Cardiac muscle cell (in vitro differentiated cells and primary cell): Measurements from ENCODE around the gene CEP126. TPM values are rescaled to one million over a fixed set of nuclear protein-coding genes. Genes with fewer than 3 reads are reported as not detected.

ENCODE experiments used
- DNase-seq, 2 donors: peaks; one replicate each; pipeline versions ENCODE4 v3.0.0 to v3.0.0-alpha.2; 2010 to 2017; ENCODE audit warnings: low read depth in 1 of 2, low spot score in 1 of 2
- H3K27ac ChIP-seq: fragments of 200-600 bp; sonication (generic); 2 replicates; pipeline ENCODE4 v1.5.1; 2016
- H3K27me3 ChIP-seq: fragments of 200-600 bp; sonication (generic); 2 replicates; pipeline ENCODE4 v1.6.0; 2016; ENCODE audit warnings: control low read depth
- H3K36me3 ChIP-seq: fragments of 200-600 bp; sonication (generic); 2 replicates; pipeline ENCODE4 v1.5.1; 2016; ENCODE audit warnings: control low read depth
- H3K4me1 ChIP-seq: fragments of 200-600 bp; sonication (generic); 2 replicates; pipeline ENCODE4 v1.8.1; 2017; ENCODE audit warnings: low read depth, mild to moderate bottlenecking, mixed run types
- H3K4me3 ChIP-seq: fragments of 200-600 bp; sonication (generic); 2 replicates; pipeline ENCODE4 v1.5.1; 2016; ENCODE audit warnings: mild to moderate bottlenecking
- H3K9me3 ChIP-seq: fragments of 200-600 bp; sonication (generic); 2 replicates; pipeline ENCODE4 v1.5.1; 2017; ENCODE audit warnings: low read depth, mild to moderate bottlenecking, control low read depth
- CTCF ChIP-seq: IDR thresholded peaks from 2 replicates; pipeline ENCODE4 v1.5.1; 2012; ENCODE audit warnings: low read depth, mild to moderate bottlenecking, low read length
- polyA plus RNA-seq: library from polyadenylated mRNA; unstranded; fragments of >200 nt; fragmentation: Nextera tagmentation; extraction: Ambion mirVana; gene quantifications from 2 replicates; pipeline ENCODE4 v1.2.1, GENCODE V29; 2016
- total RNA-seq: library from RNA; depleted of rRNA; stranded (reverse); fragments of >200 nt; gene quantifications from 2 replicates; pipeline ENCODE4 v1.2.3, GENCODE V29; 2016

The CEP126 gene
- total RNA-seq (0.53 and 1.2 TPM in 2 replicates), polyA plus RNA-seq (1.5 and 1.9 TPM in 2 replicates)

DNA sequence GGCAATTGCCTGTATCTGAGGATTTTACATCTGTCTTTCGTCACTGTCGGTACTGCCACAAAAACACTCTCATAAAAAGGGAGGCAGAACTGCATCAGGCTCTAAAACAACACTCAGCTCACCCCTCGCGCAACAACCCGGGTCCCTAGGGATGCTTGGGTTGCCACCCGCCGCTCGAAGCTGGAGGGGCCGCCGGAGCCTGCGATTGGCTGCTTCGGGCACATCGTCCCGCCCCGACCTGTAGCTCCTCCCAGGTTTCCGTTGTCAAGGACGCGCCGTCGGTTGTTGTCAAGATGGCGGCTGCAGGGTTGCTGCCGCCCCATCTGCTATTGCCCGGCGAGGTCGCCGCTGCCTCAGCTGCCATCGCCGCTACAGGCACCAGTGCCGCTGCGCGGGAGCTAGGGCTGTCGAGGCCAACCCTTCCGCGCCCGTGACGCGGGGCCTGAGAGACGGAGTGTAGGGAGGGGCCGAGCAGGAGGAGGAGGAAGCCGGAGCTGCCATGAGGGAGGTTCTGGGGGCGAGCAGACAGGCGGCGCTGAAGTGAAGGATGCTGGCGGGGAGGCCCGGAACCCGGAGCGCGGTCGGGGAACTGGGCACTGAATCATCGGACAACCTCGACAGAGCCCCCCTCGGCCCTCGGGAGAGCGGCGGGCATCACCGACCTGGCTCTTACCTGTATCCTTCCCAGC is at the start of gene CEP126:
Gene CEP126 (plus strand): TSS at position 273 of the 689 bp plus-strand sequence. CDS start 275 bp downstream, at position 548.
- peak within 1 kb of the TSS; percentile 54 for H3K4me3 ChIP-seq
- H3K36me3 ChIP-seq, result no peaks in the 10 kb centered on the region
- peak; percentile 97 to 98 for DNase-seq
- H3K27me3 ChIP-seq, result no peaks in the 10 kb centered on the region
- peaks cover 3% of the 10 kb centered on the region for H3K4me1 ChIP-seq
- no peaks in the 10 kb centered on the region for H3K9me3 ChIP-seq
- H3K27ac ChIP-seq, result peak within 1 kb of the TSS; percentile 16
- TF ChIP-seq CTCF, result peak; percentile 52

DNA sequence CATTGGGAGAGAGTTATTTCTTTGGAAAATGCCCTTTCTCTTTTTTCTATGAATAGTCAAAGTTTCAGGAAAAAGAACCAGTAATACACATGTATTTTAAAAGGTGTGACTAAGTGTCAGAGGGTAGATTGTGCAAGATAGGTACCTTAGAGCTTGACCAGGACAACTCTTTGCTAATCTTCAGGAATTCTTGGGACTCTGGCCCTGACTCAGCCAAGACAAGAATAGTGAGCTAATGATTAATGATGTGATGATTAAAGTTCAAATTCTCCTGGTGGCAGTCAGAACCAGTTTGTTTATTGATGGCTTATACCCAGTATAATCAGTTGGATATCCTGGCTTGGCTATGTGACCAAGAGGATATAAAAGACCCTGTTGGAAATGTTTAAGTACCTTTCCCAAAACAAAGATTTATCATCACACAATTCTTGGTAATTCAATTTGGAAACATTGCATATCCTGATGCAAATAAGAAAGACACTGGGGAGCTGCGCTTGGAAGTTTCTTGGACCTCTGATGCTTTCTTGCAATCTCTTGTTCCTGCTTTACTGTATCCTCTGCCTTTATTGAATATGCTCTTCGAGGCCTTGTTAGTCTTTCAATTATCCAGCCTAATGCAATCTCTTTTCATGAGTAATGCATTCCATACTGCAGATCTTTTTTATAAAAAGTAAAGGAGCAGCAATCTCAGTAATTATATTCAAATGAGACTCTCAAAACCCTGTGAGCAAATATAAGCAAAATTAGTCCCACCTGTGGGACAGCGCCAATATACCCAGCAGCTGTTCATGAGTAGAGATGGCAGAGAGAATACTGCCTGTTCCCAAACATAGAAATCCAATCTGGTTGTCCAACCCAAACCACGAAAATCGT is 48.0 kb upstream of the CEP126 start:
- no peaks in the 10 kb centered on the region for H3K36me3 ChIP-seq
- H3K9me3 ChIP-seq, result no peaks in the 10 kb centered on the region
- no peaks in the 10 kb centered on the region for H3K27me3 ChIP-seq
- no peaks in the 10 kb centered on the region for H3K4me1 ChIP-seq
- no peak for TF ChIP-seq CTCF
- no peak overlapping the region for H3K27ac ChIP-seq
- no peak overlapping the region for H3K4me3 ChIP-seq
- no peak for DNase-seq

DNA sequence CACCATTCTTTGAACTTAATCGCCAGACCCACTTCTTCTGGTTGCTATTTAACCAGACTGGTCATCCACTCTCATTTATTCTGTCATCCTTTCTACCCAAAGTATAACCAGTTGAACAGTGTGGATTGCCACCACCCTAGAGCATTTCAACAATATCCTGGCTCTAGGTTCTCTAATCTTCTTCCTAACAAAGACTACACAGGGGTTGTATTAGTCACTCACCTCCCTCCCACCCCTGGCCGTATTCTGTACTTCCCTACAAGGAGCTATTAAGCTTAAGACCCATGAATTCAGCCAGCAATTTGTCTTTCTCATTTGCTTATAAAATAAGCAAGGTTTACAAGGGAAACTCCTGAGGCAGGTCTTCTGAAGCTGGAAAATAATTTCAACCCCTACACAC is 46.9 kb upstream of the CEP126 start:
- no peaks in the 10 kb centered on the region for H3K4me1 ChIP-seq
- H3K4me3 ChIP-seq, result no peak overlapping the region
- H3K36me3 ChIP-seq, result no peaks in the 10 kb centered on the region
- H3K27me3 ChIP-seq, result no peaks in the 10 kb centered on the region
- no peak for TF ChIP-seq CTCF
- peak in 1 of 2 donors; percentile 31 for DNase-seq
- no peaks in the 10 kb centered on the region for H3K9me3 ChIP-seq
- H3K27ac ChIP-seq, result no peak overlapping the region

DNA sequence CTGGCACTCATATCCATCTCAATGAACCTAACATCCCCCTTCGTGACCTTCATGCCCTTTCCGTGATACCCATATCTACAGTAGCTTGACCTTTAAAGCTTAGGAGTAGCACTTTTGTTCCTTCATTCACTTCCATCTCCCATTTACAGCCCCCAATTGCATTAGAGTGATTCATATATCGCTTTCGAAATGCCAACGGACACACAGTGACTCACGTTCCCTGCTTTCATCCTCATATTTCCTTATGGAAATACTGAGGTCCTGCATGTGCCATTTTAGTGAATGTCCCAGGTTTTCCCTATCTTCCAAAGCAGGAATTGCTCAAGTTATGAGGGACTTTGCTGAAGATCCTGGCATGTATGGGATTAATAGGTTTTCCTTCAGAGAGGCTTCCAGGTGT is 44.3 kb upstream of the CEP126 start:
- peak in 1 of 2 donors; percentile 71 for DNase-seq
- Histone ChIP-seq H3K36me3 (no peaks in the 10 kb centered on the region), H3K27me3 (no peaks in the 10 kb centered on the region), H3K4me3 (no peak overlapping the region), H3K4me1 (no peaks in the 10 kb centered on the region), H3K9me3 (no peaks in the 10 kb centered on the region), H3K27ac (no peak overlapping the region)
- TF ChIP-seq CTCF, result no peak

DNA sequence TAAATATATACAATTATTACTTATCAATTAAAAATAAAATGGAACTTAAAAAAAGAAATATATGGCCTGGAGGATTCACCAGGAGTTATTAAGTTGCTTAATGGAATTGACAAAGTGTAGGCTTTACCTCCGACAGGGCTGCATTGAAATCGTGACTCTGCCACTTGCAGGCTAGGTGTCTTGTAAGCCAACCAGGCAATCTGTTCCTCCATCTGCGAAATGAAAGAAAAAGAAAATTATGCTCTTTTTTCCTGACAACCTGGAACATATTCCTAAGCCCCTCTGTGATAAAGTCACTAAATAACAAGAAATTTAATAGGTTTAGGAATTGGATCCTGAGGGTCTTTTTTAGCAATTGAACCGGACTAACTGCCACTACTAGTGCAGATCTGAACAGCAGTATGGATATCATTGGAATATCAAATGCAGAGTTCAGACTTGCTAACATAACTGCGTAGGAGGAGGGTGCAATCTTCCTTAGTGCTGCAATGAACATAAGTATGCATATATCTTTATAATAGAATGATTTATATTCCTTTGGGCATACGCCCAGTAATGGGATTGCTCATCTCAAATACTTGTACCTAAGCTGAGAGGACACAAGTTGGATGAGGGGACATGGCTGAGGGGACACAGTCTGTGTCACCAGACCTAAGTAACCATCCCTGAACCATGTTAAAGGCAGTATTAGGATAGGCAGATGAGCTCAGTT is 42.5 kb upstream of the CEP126 start:
- Histone ChIP-seq H3K4me3 (no peak overlapping the region), H3K27me3 (no peaks in the 10 kb centered on the region), H3K36me3 (no peaks in the 10 kb centered on the region), H3K27ac (no peak overlapping the region), H3K4me1 (no peaks in the 10 kb centered on the region), H3K9me3 (no peaks in the 10 kb centered on the region)
- TF ChIP-seq CTCF, result no peak
- DNase-seq, result no peak
